Stimulated activated CD4-positive, alpha-beta T cell treated with anti-CD3 and anti-CD28 coated beads, TNF-alpha, amount 100 ng/mL, for 1 hour (primary cell): ENCODE results near the gene GPC3.

Experiments used
- DNase-seq, 3 donors: peaks; one replicate each; pipeline ENCODE4 v3.0.0-alpha.2; 2020; ENCODE audit warnings: low read depth in 3 of 3, low spot score in 1 of 3

GPC3 gene

GRCh38 chrX:133611676-133612075, 373.7 kb downstream of the GPC3 start:
- DNase-seq = no peak

- no peak for DNase-seq
Observed at GRCh38 chrX:133610056-133610455, 375.3 kb downstream of the GPC3 start.

- DNase-seq = no peak
Observed at GRCh38 chrX:133609166-133609565, 376.2 kb downstream of the GPC3 start.

GRCh38 chrX:133608406-133608805, 377.0 kb downstream of the GPC3 start:
- DNase-seq = no peak

- no peak for DNase-seq
Observed at GRCh38 chrX:133607419-133608348, 377.7 kb downstream of the GPC3 start.

GRCh38 chrX:133606990-133607389, 378.4 kb downstream of the GPC3 start:
- no peak for DNase-seq

- no peak for DNase-seq
Observed at GRCh38 chrX:133604801-133605200, 380.6 kb downstream of the GPC3 start.

GRCh38 chrX:133602881-133603280, 382.5 kb downstream of the GPC3 start:
- no peak for DNase-seq

- no peak for DNase-seq
Observed at GRCh38 chrX:133601116-133601515, 384.3 kb downstream of the GPC3 start.

- DNase-seq = no peak
Observed at GRCh38 chrX:133600536-133600935, 384.9 kb downstream of the GPC3 start.

- DNase-seq = no peak
Observed at GRCh38 chrX:133598601-133599335, 386.6 kb downstream of the GPC3 start.

GRCh38 chrX:133594156-133594555, 391.2 kb downstream of the GPC3 start:
- no peak for DNase-seq

GRCh38 chrX:133593531-133593930, 391.9 kb downstream of the GPC3 start:
- no peak for DNase-seq

- DNase-seq = no peak
Observed at GRCh38 chrX:133590703-133591505, 394.5 kb downstream of the GPC3 start.

- DNase-seq = no peak
Observed at GRCh38 chrX:133588827-133589226, 396.6 kb downstream of the GPC3 start.

- DNase-seq = no peak
Observed at GRCh38 chrX:133587818-133588217, 397.6 kb downstream of the GPC3 start.

- no peak for DNase-seq
Observed at GRCh38 chrX:133587071-133587470, 398.3 kb downstream of the GPC3 start.

- no peak for DNase-seq
Observed at GRCh38 chrX:133586443-133586842, 399.0 kb downstream of the GPC3 start.

GRCh38 chrX:133583825-133584224, 401.6 kb downstream of the GPC3 start:
- DNase-seq = no peak

- DNase-seq = no peak
Observed at GRCh38 chrX:133580625-133581024, 404.8 kb downstream of the GPC3 start.

- DNase-seq = no peak
Observed at GRCh38 chrX:133579631-133580030, 405.8 kb downstream of the GPC3 start.
